Mesodermal cell (in vitro differentiated cells): ENCODE measurements around the gene MYO15B.

ENCODE experiments used
- H3K27ac ChIP-seq: 2 replicates; pipeline ENCODE4 v1.7.0; 2013; ENCODE audit warnings: mild to moderate bottlenecking, low read depth, low read length, moderate library complexity; ENCODE audit not compliant: severe bottlenecking
- H3K36me3 ChIP-seq: 2 replicates; pipeline ENCODE4 v1.7.1; 2013; ENCODE audit warnings: mild to moderate bottlenecking, low read length, moderate library complexity; ENCODE audit not compliant: control insufficient read depth, insufficient read depth
- H3K4me1 ChIP-seq: one replicate; pipeline ENCODE4 v1.7.1; 2013; ENCODE audit warnings: mild to moderate bottlenecking, low read length; ENCODE audit not compliant: insufficient read depth, control insufficient read depth, poor library complexity, severe bottlenecking
- H3K4me3 ChIP-seq: 2 replicates; pipeline ENCODE4 v1.7.0; 2013; ENCODE audit warnings: low read length, control low read depth, mild to moderate bottlenecking; ENCODE audit not compliant: insufficient read depth, poor library complexity, severe bottlenecking; ENCODE audit errors: extremely low read depth
- H3K9me3 ChIP-seq: 2 replicates; pipeline ENCODE4 v1.7.1; 2013; ENCODE audit warnings: mild to moderate bottlenecking, low read length, moderate library complexity; ENCODE audit not compliant: control insufficient read depth
- WGBS, 2 experiments: methylation state at CpG; one replicate each; pipeline ENCODE4 v1.1.5; 2013; ENCODE audit warnings: missing lambda C conversion rate in 2 of 2; ENCODE audit not compliant: insufficient coverage in 2 of 2; 5-methylcytosine and 5-hydroxymethylcytosine counted together

Gene MYO15B

DNA sequence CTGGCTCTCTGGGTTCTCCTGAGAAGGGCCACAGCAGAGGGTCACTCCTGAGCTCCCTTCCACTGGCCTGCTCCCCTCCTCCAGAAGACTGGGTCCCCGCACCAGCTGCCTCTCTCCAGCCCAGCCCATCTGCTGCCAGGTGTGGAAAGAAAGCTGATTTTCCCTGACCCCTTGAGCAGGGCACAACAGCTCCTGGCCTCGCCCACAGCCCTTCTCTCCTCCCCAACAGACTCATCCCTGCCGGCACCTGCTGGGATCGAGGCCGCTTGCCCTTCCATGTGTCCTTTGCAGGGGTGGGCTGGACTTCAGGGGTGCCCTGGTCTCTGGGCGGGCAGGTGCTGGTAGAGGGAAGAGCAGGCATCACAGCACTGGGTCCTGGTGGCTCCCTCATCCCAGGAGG, 40.8 kb downstream of the MYO15B start:
- Histone ChIP-seq H3K27ac (no peak overlapping the region), H3K9me3 (no peaks in the 10 kb centered on the region), H3K4me1 (peaks cover 10% of the 10 kb centered on the region), H3K36me3 (peaks cover 10% of the 10 kb centered on the region), H3K4me3 (no peak overlapping the region)
- WGBS, 2 experiments: 90 to 96% methylated on average over 4 to 6 of the region's 6 CpGs

DNA sequence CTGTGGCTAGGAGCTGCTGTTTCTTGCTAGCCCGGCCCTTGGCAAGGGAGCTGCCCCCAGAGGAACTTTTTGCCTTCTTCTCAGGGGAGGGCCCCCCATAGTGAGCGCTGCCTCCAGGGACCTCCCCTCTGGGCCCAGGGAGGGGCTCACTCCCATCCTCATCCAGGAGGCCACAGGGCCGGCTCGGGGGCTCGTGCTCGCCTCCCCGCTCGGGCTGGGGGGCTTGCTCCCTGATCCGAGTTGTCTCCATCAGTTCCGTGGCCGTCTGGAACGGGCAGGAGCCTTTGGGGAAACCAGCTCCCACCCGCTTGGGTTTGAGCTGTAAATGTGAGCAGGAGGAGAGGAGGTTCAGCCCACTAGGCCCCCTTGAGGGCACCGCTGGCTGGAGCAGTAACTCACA, 41.6 kb downstream of the MYO15B start:
- no peak overlapping the region for H3K4me3 ChIP-seq
- 92% methylated on average over 10 to 12 of the region's 14 CpGs for WGBS, 2 experiments
- no peak overlapping the region for H3K27ac ChIP-seq
- H3K36me3 ChIP-seq: peaks cover 10% of the 10 kb centered on the region
- no peaks in the 10 kb centered on the region for H3K9me3 ChIP-seq
- H3K4me1 ChIP-seq: peaks cover 17% of the 10 kb centered on the region

DNA sequence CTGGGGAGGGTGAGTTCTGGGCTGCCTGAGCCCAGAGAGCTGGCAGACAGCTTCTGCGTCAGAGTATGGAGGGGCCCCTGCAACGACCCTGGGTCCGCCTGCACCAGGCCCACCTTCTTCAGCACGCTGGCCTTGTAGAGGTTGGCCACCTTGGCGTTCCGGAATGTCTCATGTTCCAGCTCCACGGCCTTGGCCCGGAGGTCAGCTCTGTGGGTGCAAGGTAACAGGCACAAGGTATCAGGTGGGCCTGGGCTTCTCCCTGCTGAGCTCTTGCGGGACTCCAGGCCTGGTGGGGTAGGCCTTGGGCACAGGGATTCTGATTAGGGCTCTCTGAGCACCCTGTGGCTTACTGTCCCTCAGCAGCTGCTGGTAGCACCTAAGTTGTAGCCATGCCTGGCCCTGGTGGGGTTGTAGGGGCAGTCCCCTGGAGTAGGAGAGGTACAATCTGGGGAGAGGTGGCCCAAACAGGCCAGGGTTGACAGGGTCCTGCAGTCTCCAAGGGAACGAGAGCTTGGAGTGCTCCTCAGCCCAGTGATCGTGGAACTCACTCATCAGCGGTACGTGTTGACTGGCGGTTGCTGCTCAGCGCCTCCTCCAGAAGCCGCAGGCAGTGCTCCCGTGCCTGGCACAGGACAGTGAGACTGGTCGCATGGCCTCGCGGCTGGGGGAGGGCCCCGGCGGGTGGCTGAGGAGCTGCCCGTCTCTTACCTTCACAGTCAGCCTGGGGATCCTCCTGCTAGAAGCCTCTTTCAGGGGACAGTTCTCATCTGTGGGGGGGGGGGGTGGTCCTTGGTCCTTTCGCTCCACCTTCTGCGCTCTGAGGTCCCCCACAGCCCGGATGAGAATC, 42.7 kb downstream of the MYO15B start:
- H3K27ac ChIP-seq: no peak overlapping the region

DNA sequence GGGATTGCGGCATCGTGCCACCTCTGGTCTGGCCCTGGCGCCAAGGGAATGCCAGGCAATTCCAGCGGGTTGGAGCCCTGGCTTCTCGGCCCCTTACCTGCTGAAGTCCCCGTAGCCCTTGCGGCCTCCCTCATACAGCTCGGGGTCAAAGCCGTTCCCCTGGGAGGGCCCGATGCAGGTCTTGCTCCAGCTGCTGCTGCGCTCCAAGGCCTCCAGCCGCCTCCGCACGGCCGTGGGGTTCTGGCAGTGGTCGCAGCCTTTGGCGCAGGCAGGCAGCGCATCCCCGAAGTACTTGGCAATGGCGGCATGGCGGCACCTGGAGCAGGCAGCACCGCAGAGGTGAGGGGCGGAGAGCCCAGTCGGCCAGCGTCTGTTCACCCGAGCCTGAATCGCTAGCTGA, 43.8 kb downstream of the MYO15B start:
- 96 to 97% methylated on average over 27 of the region's 27 CpGs for WGBS, 2 experiments
- H3K4me1 ChIP-seq: peaks cover 16% of the 10 kb centered on the region
- H3K4me3 ChIP-seq: no peak overlapping the region
- no peaks in the 10 kb centered on the region for H3K9me3 ChIP-seq
- no peak overlapping the region for H3K27ac ChIP-seq
- peaks cover 10% of the 10 kb centered on the region for H3K36me3 ChIP-seq

More for the DNA sequence above, 42.7 kb downstream of the MYO15B start:
- Histone ChIP-seq H3K4me1 (peaks cover 16% of the 10 kb centered on the region), H3K36me3 (peaks cover 10% of the 10 kb centered on the region), H3K9me3 (no peaks in the 10 kb centered on the region), H3K4me3 (no peak overlapping the region)
- WGBS, 2 experiments: 89 to 92% methylated on average over 21 of the region's 26 CpGs

DNA sequence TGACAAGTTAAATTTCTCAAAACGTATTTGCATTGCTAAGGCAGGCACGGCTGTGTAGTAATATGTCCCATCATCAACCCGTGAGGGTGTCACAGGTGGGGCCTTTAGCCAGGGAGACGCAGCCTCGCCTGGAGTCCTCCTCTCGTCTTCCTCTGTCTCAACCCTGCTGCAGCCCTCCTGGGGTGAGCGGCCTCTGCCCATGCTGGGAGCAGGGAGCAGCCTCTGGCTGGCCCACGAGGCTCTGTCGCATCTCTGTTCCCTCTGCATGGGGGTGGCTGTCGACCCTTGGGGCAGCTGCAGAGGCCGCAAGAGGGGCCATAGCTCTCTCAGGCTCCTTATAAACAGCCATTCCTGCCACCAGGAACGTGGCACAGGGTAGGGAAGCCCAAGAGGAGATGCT, 44.8 kb downstream of the MYO15B start:
- Histone ChIP-seq H3K27ac (no peak overlapping the region), H3K9me3 (no peaks in the 10 kb centered on the region), H3K36me3 (peaks cover 11% of the 10 kb centered on the region), H3K4me3 (no peak overlapping the region), H3K4me1 (peaks cover 16% of the 10 kb centered on the region)
- whole genome bisulfite sequencing, 2 experiments: 80 to 82% methylated on average over 12 of the region's 12 CpGs

DNA sequence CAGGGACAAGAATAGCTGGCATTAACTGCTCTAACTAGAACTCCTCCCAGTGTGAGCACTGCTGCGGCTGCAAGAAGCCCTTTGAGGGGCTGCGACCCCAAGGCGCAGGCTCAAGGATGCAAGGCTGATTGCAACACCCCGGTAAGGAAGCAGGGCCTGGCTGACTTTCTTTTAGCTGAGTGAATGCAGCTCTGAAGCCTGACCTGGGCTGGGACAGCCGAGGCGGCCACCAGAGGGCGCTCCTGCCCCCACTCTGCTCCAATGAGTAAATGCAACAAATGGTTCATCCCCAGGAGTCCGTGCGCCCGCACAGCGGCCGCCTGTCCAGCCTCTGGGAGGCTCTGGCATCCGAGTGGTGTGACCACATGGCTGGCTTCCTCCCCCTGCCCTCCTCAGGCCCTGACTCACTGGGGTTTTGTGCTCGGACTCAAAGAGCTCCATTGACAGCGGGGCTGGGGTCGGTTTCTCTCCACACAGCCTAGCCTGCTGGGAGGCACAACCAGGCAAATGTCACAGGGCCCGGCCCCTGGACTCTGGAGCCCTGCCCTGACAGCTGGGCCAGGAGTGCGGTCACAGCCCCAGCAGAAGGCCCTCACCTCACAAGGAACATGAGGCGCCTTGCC, 45.4 kb downstream of the MYO15B start, which contains the start of gene SMIM5:
SMIM5 (plus strand) TSS at position 572 of the 623 bp plus-strand sequence. CDS start 6,768 bp downstream, outside the sequence.
- peaks cover 15% of the 10 kb centered on the region for H3K36me3 ChIP-seq
- H3K4me1 ChIP-seq: peaks cover 16% of the 10 kb centered on the region
- no peaks in the 10 kb centered on the region for H3K9me3 ChIP-seq
- WGBS, 2 experiments: 24 to 32% methylated on average over 16 to 19 of the region's 19 CpGs
- peak within 1 kb of the TSS; percentile 85 for H3K27ac ChIP-seq
- H3K4me3 ChIP-seq: no peak within 1 kb of the TSS

DNA sequence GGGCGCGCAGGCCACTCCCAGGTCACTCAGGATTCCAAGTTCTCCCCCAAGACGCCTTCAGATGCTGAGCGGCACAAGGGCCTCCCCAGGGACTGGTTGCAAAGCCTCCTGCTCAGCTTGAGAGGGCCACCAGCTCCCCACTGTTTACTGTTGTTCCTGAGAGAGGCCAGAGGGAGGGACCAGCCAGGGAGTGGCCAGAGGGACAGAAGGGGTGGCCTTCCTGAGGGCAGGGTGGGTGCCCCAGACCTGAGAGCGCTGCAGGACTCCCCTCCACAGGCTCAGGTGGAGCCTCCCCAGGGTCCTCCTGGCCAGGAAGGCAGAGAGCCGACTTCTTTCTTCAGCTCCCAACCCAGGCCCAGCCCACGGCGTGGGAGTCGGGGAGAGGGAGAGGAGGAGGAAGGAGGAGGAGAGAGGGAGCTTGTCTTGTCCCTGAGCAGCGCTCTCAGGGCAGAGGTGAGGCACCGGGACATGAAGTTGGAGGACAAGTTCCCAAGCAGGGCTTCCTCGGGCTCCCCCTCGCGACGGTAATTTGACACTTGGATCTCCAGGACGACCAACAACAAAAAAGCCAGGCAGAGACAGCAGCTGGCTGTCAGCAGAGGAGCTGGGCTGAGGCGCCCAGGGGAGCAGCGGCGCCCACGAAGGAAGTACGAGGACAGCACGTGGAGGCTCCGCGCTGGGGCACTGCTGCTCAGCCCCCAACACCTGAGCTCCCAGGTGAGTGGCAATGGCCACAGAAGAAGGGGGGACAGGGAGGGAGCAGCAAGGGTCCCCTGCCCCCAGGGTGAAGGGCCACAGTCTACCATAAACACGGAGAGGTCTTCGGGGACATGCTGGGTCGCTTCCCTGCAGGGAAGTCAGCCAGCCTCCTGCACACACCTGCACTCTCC, 46.1 kb downstream of the MYO15B start:
- Histone ChIP-seq H3K27ac (peak overlapping the region; percentile 85), H3K4me1 (peaks cover 16% of the 10 kb centered on the region), H3K9me3 (no peaks in the 10 kb centered on the region), H3K36me3 (peaks cover 13% of the 10 kb centered on the region), H3K4me3 (no peak overlapping the region)
- WGBS, 2 experiments: 9 to 24% methylated on average over 19 to 27 of the region's 27 CpGs

DNA sequence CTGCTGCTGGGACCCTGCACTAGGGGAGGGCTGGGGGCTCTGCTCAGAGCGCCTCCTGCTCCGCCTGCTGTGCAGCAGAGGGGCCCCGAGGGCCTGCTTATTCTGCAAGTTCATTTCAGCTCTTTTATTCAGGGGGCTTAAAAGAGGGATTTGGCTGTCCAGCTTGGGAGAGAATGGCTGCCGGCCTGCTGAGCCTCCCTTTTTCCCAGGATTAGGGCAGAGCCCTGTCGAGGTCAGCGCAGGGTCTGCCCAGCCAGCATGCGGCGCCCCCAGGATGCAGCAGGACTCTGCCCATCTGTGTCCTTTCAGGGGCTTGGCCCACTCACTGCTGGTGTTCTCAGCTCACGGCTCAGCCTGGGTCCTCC, 46.8 kb downstream of the MYO15B start:
- Histone ChIP-seq H3K36me3 (peaks cover 16% of the 10 kb centered on the region), H3K27ac (peak overlapping the region; percentile 85), H3K4me3 (no peak overlapping the region), H3K9me3 (no peaks in the 10 kb centered on the region), H3K4me1 (peaks cover 16% of the 10 kb centered on the region)
- WGBS, 2 experiments: 72 to 85% methylated on average over 6 to 9 of the region's 9 CpGs

DNA sequence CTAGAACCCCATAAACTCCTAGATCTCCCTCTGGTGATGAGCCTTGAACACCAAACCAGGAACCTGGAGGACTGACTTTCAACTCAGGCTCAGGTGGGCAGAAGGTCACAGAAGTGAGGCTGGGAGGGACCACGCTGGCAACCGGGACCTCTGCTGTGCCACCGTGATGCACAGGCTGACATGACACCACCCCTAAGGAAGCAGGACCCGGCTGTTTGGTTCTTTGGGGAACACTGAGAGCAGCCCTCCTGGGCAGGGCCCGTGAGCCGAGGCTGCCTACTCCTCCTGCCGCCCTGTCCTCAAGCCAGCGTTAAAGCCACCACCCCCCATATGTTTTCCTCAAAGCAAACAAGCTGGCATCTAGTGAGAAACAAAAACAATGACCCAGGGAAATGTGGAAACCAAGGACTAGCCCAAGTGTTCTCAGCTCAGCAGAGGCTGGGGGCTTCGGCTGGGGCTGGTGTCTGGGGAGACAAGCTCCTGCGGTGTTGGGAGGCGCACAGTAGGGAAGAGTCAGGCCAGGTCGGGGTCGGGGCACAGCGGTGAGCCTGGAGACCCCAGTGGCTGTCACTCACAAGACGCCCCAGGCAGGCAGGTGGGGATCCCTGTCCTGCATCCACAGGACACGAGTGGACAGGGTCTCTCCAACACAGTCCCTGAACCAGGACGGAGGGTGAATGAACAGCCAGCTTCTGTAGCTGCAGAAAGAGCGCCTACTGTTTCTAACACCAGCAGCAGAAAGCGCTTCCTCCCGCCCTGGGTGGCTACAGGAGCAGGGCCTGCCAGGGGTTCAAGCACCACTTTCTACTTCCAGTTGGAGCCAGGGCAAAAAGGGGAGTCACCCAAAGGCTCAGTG, 47.4 kb downstream of the MYO15B start:
- no peak overlapping the region for H3K27ac ChIP-seq

More for the DNA sequence above, 47.4 kb downstream of the MYO15B start:
- peaks cover 16% of the 10 kb centered on the region for H3K4me1 ChIP-seq
- no peak overlapping the region for H3K4me3 ChIP-seq
- 88 to 91% methylated on average over 19 of the region's 20 CpGs for WGBS, 2 experiments
- no peaks in the 10 kb centered on the region for H3K9me3 ChIP-seq
- peaks cover 22% of the 10 kb centered on the region for H3K36me3 ChIP-seq
